Amniotic stem cell (primary cell): ENCODE results near the gene MAP3K7.

ENCODE experiments used
- DNase-seq: peaks from one replicate; lab custom pipeline; 2025; lab: John Stamatoyannopoulos, UW

MAP3K7 gene

DNA sequence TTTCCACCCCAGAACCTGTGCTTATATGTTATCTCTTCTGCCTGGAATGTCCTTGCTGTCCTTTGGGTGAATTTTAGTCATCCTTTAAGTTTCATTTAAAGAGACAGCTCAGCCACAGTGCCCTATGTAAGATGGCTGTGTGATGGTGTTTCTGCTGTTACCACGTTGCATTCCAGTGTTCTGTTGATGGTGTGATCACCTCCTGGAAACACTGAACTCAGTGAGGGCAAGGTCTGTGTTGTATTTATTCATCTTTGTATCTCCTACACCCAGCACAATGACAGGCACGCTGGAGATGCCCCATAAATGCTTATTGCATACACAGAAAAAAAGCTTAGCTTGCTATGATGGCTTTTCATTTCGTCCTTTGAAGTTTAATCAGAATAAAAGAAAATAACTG lies 102.5 kb downstream of the MAP3K7 start:
- no peak for DNase-seq

DNA sequence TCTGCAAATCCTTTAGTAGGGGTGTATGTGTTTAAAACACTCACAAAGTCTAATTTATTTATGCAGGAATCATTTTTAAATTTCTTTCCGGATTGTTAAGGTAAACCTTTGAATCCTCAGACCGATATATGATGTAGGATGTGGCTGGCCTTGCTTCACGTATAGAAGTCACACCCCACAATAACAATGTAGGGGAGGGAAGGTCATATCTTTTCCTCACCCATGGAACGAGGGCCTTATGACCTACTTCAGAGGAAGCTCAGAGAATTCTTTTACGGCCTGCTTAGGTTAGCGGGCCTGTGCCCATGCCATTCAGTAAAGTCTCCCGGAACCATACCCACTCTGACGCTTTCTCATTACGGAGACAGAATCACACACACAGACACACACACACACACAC lies 102.9 kb downstream of the MAP3K7 start:
- no peak for DNase-seq

DNA sequence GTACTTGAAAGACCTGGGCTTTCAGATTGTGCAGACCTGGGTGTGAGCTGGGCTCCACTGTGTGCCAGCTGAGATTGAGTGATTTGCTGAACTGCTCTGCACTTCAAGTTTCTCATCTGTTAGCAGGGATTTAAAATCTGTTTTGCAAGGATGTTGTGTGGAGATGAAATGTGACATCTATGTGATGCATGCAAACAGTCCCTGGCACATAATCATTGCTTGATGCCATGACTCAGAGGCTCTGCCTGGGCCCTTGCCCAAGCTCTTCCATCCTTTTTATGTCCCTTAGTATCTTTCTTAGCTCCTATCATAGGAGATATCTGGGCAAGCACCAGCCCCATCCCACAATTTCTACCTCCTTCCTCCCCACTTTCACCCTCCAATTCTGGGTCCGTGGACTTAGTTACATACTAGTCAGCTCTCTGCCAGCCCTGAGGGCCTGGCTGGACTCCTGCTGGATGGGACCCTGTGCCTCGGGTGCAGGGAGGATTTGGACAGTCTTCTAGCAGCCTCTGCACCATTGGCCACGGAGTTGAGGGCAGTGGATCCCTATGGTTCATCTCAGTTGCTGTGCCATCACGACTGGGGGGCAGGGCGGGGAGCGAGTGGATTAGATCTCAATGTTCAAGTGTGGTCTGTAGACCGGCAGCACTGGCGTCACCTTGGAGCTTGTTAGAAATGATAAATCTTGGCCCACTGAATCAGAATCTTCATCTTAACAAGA lies 103.6 kb downstream of the MAP3K7 start:
- no peak for DNase-seq

DNA sequence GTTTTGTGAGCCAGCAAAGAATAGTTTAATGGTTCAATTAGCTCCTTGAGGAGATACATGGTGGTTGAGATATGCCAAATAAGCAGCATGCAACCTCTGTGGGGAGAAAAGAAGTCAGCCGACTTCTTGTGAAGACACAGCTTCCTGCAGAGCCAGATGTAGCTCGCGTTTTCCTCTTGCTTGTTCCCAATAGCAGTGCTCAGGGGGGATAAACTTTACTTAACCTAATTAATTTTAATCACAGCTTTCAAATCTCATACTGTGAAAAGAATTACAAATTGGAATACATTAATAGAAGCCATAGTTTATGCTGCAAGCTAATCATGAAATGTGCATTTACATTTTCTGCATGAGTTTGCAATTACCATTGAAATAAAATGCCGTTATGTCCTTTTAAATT lies 106.2 kb downstream of the MAP3K7 start:
- DNase-seq, result no peak

DNA sequence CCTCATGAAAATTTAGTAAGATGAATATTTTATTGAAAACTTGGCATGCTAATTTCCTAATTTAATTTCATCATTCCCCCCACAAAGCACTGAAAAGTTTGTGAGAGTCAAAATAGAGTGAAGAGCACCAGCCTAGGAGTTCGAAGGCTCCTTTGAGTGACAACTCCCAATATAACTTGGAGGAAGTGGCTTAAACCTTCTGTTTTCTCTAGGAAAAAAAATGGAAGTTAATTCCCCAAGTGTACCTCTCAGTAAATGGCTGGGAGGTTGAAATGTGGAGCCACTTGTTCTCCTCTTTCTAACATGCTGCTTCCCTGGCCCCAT lies 107.3 kb downstream of the MAP3K7 start:
- no peak for DNase-seq

DNA sequence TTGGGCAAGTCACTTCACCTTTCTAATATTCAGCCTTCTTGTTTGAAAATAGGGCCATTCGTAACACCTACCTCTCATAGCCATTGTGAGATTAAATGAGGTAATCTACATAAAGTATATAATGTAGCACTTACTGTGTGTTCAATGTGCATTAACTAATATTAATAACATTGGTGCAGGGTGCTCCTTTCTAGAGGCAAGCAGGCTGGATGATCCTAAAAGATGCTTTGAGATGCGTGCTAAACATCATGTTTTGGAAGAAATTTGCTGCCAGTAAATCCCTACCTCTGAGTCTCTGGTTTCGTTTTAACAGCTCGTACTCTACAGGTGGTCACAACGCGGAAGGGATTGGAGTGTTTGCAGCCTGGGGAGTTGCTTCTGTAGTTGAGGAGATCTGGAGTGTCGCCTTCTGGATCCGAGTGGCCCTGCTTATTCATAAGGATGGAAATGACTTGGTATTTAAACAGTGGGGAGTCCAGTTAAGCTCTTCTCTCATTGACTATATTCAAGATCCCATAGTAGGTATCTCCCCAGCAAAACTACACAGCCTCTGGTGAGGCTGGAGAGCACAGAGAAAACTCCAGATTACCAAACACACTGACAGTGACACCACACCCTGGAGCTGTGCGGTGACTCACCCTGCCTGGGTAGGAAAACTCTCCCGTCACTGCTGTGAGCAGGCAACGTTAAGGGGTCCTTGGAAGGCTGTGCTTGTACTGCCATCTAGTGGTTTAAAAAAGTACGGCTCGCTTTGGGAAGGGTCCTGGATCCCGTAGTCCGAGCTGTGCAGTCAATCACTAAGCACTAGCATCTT lies 107.9 kb downstream of the MAP3K7 start:
- DNase-seq, result peak; percentile 88

DNA sequence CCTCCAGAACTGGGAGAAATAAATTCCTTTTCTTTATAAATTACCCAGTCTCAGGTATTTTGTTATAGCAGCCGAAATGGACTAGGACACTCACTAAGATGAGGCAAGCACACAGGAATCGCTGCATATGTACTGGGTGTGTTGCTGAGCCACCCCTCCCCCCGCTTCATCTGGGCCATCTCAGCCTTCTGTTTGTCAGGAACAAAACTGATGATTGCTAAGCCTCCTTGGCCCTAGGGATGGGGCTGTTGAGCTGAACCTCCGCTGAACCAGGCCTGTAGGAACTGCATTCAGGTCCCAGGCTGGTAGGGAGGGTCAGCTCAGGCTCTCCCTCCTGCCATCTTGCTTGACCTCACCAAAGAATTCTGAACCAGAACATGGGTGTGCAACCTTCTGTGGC lies 108.6 kb downstream of the MAP3K7 start:
- DNase-seq, result no peak

DNA sequence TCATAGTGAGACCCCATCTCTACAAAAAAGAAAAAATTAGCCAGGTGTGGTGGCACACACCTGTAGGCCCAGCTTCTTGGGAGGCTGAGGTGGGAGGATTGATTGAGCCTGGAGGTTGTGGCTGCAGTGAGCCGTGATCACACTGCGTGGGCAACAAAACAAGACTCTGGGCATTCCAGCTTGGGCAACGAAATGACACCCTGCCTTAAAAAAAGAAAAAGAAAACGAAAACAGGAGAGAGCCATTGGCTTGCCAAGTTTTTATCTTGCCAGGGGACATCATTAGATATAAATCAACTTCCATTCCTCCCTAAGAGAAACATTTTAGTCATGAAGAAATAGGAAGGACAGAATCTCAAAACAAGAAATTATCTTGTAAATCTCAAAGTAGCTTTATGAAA lies 109.5 kb downstream of the MAP3K7 start:
- no peak for DNase-seq

DNA sequence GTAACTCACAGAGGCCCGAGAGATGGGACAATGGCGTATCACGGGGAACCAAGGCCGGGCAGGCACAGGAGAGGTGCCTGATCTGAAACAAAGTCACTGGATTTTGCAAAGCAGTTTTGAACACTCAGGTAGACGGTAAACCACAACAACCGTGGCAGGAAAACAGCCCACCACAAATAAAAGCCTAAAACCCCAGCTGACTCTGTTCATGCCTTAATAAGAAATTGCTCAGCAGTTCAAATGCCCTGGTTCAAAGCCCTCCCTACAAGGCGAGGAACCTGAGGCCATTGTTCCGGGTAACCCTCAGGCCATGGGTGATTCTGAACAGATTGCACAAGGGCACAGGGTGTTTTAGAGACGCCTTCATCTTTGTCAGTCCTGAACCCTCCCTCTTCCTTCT lies 114.2 kb downstream of the MAP3K7 start:
- DNase-seq, result no peak

DNA sequence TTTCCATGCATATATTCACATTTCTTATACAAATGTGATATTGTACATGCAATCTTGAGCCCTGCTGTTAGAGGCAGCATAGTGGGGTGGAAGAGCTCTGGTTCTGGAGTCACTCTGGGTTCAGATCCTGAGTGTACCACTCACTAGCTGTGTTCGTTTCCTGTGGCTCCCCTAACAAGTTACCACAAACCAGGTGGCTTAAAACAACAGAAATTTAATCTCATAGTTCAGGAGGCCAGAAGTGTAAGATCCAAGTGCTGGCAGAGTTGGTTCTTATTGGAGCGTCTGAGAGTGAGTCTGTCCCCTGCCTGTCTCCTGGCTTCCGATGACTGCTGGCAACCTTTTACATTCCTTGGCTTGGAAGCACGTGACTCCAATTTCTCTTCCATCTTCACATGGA lies 115.6 kb downstream of the MAP3K7 start:
- DNase-seq, result no peak

DNA sequence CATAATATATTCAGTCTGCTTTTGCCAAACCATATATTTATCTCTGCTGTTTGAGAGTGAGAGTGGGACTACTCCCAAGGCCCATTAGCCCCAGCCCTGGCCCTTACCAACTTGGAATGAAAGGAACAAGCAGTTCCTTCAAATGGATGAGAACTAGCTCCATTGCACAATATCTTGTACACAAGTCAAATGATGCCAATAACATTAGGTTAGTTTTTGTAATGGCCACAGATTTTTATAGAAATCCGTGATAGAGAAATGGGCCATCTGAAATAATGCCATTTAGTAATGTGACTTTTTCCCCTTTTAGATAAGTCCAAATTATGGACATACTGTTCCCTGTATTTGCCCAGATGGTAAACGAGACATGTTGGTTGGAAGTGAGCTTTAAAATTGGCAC lies 117.0 kb downstream of the MAP3K7 start:
- DNase-seq, result no peak

DNA sequence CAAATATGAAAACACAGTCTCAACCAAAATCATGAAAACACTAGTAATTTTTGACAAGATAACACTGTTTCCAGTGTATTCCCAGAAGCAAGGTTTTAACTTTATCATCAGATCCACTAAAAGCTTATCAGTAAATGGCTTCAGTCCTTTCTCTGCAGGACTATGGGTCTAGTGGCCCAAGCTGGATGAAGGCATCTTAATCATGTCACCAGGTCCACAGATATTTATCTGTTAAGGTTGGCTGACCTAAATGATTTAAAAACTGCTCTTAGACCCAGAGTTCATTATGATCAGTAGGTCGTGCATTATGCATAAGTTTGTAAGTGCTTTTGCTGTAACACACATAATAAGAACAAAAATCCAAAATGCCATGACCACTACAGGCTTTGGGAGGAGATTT lies 118.0 kb downstream of the MAP3K7 start:
- DNase-seq, result no peak

DNA sequence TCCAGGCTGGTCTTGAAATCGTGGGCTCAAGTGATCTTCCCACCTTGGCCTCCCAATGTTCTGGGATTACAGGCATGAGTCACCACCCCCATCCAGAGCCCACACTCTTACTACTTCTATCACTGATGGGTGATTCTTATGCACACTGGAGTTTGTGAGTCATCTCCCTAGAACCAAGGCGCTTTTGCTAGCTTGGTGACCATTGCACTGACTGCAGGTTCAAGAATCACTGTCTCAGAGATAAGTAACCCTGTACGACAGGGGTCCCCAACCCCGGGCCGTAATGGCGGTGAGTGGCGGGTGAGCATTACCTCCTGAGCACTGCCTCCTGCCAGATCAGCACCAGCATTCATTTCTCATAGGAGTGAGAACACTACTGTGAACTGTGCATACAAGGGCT lies 118.8 kb downstream of the MAP3K7 start:
- no peak for DNase-seq

DNA sequence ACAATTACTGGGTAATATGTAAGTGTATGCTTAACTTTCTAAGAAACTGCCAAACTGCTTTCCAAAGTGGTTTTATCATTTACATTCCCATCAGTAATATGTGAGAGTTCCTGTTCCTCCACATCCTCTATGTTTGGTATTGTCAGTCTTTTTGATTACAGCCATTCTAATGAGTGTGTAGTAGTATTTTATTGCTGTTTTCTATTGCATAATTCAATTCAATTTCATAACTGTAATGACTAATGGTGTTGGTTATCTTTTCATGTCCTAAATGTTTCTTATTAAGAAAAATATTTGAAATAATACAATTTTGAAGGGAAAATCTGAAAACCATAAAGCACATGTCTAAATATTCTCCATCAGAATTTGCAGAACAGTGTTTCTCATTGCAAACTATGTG lies 119.3 kb downstream of the MAP3K7 start:
- DNase-seq, result no peak

DNA sequence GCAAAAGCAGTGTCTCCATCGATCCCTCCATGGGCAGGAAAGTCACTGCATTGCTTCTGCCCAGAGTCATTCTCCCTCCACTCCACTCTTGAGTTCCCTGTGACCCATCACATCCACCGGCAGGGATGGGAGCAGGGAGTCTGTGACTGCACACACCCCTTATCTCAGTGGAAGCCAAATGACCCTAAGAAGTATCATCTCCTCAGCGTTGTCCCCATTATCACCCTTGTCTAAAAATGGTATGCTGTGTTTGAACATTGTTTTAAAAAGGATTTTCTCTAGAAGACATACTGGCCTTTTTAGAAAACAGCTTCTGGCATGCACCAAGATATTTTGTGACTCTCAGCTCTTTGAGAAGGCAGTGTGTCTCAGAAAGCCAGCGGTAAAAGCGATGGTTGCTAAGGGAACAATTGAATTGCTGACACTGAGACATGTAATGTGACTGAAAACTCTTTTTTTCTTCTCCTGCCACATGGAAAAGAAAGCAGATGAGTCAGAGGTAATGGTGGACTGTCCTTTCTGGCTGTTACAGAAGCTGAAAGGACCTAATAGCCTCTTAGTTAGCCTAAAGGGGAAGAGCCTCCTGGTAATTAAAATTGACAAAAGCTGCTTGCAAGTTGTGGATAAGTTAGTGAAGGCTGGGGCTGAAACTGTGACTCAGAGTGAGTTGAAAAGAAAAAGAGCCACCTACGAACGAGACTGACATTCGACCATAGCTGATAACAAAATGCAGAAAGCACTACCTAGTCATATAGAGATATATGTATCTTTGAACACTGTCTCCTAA lies 120.5 kb downstream of the MAP3K7 start:
- no peak for DNase-seq

DNA sequence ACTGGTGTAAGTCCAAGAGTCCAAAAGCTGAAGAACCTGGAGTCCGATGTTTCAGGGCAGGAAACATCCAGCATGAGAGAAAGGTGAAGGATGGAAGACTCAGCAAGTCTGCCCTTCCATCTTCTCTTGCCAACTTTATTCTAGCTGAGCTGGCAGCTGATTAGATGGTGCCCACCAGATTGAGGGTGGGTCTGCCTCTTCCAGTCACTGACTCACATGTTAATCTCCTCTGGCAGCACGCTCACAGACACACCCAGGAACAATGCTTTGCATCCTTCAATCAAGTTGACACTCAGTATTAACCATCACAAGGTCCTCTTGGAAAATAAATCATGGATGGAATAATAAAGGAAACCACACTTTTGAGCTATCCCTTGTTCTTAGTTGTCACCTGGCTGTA lies 121.2 kb downstream of the MAP3K7 start:
- no peak for DNase-seq

DNA sequence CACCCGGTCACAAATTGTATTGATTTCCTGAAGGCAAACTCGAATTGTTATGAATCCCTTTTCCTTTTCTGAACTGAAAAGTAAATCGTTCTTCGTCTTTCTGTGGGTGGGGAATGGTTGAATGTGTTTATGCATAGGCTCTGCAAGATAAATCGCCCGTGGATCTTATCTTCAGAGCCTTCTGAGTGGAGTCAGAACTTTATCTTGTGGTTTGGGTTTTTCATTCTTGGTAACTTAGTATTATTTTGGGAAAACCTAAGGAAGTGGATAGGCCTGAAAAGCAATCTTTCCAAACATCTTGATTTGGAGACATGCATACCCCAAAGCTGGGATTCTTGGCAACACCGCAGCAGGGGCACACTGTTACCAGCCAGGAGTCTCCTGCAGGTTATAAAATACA lies 122.4 kb downstream of the MAP3K7 start:
- no peak for DNase-seq

DNA sequence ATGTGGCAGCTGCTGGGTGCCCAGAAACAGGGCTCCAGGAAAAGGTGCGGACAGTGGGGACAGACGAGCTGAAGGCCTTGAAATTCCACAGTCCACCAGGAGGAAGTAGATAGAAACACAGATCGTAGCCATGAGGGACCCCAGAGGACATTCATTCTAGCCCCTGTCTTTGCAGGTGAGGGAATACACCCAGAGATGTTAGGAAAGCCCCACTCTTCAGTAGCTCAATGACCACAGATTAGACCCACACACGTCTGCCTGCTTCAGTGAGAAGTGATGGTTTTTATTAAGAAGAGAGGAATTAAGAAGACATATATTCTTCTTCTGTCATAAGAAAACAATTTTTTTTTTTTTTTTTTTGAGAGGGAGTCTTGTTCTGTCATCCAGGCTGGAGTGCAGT lies 123.0 kb downstream of the MAP3K7 start:
- DNase-seq, result no peak
